ENCODE data around the gene SGCD.

SGCD gene

DNA sequence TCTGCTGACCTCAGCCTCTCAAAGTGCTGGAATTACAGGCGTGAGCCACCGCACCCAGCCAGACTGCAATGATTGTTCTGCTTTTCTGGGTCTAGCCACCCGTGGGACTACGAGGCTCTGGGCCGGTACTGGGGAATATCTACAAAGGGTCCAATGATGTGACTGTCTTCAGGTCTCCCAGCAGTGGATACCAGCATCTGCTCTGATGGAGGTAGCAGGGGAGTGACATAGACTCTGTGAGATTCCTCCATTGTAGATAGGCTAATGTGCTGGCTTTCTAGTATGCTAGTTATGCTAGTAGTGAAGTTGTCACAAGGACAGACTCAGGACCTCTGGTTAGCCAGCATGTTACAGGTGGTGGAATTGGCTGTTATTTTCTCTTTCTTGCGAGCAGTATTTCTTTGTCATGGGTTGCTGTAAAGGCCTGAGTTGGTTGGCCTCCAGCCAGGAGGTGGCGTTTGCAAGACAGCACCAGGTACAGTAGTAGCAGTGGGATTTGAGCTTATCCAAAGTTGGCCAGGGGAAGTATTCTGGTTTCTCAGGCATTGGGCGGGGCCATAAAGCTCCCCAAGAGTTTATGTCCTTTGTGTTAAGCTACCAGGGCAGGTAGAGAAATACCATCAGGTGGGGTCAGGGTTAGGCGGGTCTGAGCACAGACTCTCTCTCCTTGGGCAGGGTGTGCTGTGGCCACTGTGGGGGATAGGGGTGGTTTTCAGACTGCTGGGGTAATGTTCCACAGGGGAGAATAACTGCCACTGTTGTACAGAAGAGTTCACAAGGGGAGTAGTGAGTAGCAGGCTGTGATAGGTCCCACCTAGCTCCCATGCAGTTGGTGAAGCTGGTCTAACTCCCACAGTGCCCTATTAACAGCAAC, 105.2 kb downstream of the SGCD start:
- TF ChIP-seq SIN3A (IDR thresholded peaks at IDR 0.05; ENCODE audit: borderline replicate concordance, insufficient read depth, low read length) (no peak), TAF1 (IDR thresholded peaks at IDR 0.05; ENCODE audit: borderline replicate concordance, insufficient read depth, low read length) (no peak)
- TF ChIP-seq, protein P1, sequence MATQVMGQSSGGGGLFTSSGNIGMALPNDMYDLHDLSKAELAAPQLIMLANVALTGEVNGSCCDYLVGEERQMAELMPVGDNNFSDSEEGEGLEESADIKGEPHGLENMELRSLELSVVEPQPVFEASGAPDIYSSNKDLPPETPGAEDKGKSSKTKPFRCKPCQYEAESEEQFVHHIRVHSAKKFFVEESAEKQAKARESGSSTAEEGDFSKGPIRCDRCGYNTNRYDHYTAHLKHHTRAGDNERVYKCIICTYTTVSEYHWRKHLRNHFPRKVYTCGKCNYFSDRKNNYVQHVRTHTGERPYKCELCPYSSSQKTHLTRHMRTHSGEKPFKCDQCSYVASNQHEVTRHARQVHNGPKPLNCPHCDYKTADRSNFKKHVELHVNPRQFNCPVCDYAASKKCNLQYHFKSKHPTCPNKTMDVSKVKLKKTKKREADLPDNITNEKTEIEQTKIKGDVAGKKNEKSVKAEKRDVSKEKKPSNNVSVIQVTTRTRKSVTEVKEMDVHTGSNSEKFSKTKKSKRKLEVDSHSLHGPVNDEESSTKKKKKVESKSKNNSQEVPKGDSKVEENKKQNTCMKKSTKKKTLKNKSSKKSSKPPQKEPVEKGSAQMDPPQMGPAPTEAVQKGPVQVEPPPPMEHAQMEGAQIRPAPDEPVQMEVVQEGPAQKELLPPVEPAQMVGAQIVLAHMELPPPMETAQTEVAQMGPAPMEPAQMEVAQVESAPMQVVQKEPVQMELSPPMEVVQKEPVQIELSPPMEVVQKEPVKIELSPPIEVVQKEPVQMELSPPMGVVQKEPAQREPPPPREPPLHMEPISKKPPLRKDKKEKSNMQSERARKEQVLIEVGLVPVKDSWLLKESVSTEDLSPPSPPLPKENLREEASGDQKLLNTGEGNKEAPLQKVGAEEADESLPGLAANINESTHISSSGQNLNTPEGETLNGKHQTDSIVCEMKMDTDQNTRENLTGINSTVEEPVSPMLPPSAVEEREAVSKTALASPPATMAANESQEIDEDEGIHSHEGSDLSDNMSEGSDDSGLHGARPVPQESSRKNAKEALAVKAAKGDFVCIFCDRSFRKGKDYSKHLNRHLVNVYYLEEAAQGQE (IDR thresholded peaks at IDR 0.05; ENCODE audit: insufficient read depth in 1 of 2, low read depth in 2 of 2, low read length in 2 of 2), result no peak

DNA sequence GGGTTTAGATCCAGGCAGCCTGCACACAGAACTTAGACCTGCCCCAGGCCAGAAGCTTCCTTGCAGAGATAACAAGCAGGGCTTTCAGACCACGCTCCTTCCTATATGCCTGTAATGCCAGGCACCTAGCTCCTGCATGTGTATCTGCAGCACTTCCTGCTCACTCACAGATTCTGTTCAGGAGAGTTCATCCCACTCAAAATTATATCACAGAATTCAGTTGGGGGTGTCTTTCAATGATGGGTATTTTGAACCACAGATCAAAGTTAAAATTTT, 105.8 kb downstream of the SGCD start:
- TF ChIP-seq POLR2AphosphoS5 (IDR thresholded peaks at IDR 0.05; ENCODE audit: low read depth, low read length) (no peak), FOXP2 (optimal IDR thresholded peaks at IDR 0.05; ENCODE audit: borderline replicate concordance, extremely low read depth, extremely low read length, insufficient read depth) (no peak), SIN3A (IDR thresholded peaks at IDR 0.05; ENCODE audit: borderline replicate concordance, insufficient read depth, low read length) (no peak), TAF1 (IDR thresholded peaks at IDR 0.05; ENCODE audit: borderline replicate concordance, insufficient read depth, low read length) (no peak)
- TF ChIP-seq, protein P1 (IDR thresholded peaks at IDR 0.05; ENCODE audit: insufficient read depth in 1 of 2, low read depth in 2 of 2, low read length in 2 of 2), result no peak

DNA sequence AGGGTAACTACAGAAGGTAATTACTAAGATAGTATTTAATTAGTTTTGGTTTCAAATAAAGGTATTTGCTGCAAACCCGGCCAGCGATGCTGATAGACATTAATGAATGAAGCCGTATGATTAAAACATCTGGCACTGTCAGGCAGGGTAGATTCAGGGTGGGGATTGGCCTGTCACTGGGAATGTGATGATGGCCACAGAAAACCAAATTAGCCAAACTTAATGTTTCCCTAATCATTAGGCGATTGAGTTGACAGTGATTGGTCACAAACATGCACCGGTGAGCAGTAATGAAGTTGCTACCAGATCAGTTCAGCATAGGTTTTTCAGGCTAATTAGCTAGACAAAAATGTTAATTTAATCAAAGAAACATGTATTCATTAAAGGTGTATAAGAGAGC, 107.5 kb downstream of the SGCD start:
- TF ChIP-seq TAF1 (IDR thresholded peaks at IDR 0.05; ENCODE audit: borderline replicate concordance, insufficient read depth, low read length) (no peak), SIN3A (IDR thresholded peaks at IDR 0.05; ENCODE audit: borderline replicate concordance, insufficient read depth, low read length) (no peak), FOXP2 (optimal IDR thresholded peaks at IDR 0.05; ENCODE audit: borderline replicate concordance, extremely low read depth, extremely low read length, insufficient read depth) (no peak), POLR2AphosphoS5 (IDR thresholded peaks at IDR 0.05; ENCODE audit: low read depth, low read length) (no peak)
- TF ChIP-seq, protein P1 (IDR thresholded peaks at IDR 0.05; ENCODE audit: insufficient read depth in 1 of 2, low read depth in 2 of 2, low read length in 2 of 2), result no peak

DNA sequence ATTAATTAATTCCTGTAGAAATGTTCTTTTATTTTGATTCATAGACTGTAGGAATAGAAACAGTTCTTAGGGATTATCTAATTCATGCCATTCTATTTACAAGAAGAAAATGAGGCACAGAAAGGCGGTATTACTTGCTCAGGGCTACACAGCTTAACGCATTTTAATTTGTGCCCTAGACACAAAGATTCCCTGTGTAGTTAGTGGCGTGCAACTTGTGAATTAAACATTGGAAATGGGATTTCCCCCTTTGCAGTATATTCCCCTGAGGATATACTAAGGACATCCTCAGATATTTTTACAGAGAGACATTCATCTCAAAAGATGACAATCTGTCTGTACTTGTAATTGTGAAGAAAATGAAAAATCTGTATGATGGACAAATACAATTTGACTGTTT, 108.1 kb downstream of the SGCD start:
- TF ChIP-seq FOXP2 (optimal IDR thresholded peaks at IDR 0.05; ENCODE audit: borderline replicate concordance, extremely low read depth, extremely low read length, insufficient read depth), result no peak

DNA sequence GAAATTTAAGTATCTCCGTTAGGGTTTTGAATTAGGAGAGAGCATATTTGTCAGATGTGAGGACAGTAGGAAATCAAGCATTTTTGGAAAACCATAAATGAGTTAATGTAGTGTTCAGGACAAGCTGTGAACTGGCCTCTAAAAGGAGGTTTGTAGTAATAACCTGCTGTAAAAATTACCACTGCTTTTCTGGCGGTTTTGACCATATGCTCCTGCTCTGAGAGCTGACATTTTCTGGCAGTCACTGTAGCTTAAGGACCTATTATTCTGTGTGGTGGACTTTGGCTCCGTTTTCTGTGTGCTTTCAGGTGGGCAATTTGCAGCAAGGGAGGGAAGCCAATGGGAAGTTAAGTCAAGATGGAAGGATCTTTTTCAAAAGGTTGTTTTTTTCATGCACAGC, 111.1 kb downstream of the SGCD start:
- TF ChIP-seq FOXP2 (optimal IDR thresholded peaks at IDR 0.05; ENCODE audit: borderline replicate concordance, extremely low read depth, extremely low read length, insufficient read depth) (no peak), POLR2AphosphoS5 (IDR thresholded peaks at IDR 0.05; ENCODE audit: low read depth, low read length) (no peak), SIN3A (IDR thresholded peaks at IDR 0.05; ENCODE audit: borderline replicate concordance, insufficient read depth, low read length) (no peak), TAF1 (IDR thresholded peaks at IDR 0.05; ENCODE audit: borderline replicate concordance, insufficient read depth, low read length) (no peak)
- TF ChIP-seq, protein P1 (IDR thresholded peaks at IDR 0.05; ENCODE audit: insufficient read depth in 1 of 2, low read depth in 2 of 2, low read length in 2 of 2), result no peak
